Activated B cell treated with CpG ODN at 0.5 μM for 24 hours (primary cell): ENCODE results near the gene ANO9. TPM values are rescaled to one million over a fixed set of nuclear protein-coding genes. Genes with fewer than 3 reads are reported as not detected.

Source experiments
- ATAC-seq: fragments of 200-7000 bp; cut with Tn5 transposase; one replicate; pipeline ENCODE4 v1.10.0; 2021; ENCODE audit warnings: low read depth, mild to moderate bottlenecking, moderate library complexity
- CTCF ChIA-PET: fragments of 350-600 bp; sonication (Branson Sonifier 250); formaldehyde crosslinking; loops from one replicate; lab custom pipeline; 2021; ENCODE audit warnings: antibody characterized with exemption; lab: Charles Lee
- POLR2A ChIA-PET: fragments of 350-600 bp; sonication (Branson Sonifier 250); formaldehyde crosslinking; loops from one replicate; lab custom pipeline; 2021; ENCODE audit warnings: antibody characterized with exemption; lab: Charles Lee
- DNase-seq: peaks from one replicate; pipeline ENCODE4 v3.0.0; 2022
- H3K27ac Mint-ChIP-seq: one replicate; pipeline ENCODE4 v1.8.0; 2020; ENCODE audit warnings: mixed read lengths
- H3K27me3 Mint-ChIP-seq: one replicate; pipeline ENCODE4 v1.8.0; 2021; ENCODE audit warnings: mixed read lengths
- H3K36me3 Mint-ChIP-seq: one replicate; pipeline ENCODE4 v1.8.0; 2021; ENCODE audit warnings: low read depth, mixed read lengths
- H3K4me1 Mint-ChIP-seq: one replicate; pipeline ENCODE4 v1.8.0; 2021; ENCODE audit warnings: mixed read lengths
- H3K4me3 Mint-ChIP-seq: one replicate; pipeline ENCODE4 v1.8.0; 2020; ENCODE audit warnings: mild to moderate bottlenecking, mixed read lengths
- H3K9me3 Mint-ChIP-seq: one replicate; pipeline ENCODE4 v1.8.0; 2020; ENCODE audit warnings: mixed read lengths
- CTCF ChIP-seq: fragments of 200-600 bp; IDR thresholded peaks from one replicate; pipeline ENCODE4 v1.8.0; 2022; ENCODE audit warnings: antibody characterized with exemption, mild to moderate bottlenecking
- intact Hi-C: fragments of 100-400 bp; cut with micrococcal nuclease; formaldehyde crosslinking; loops from one replicate; pipeline ENCODE4 v1.15.1; 2024
- total RNA-seq: library from RNA; stranded (reverse); gene quantifications from 2 replicates; pipeline ENCODE4 v1.2.3, GENCODE V29; 2022

ANO9 gene
- total RNA-seq, 1 donor from 2014 or later, result 46.1 TPM

- Mint-ChIP-seq H3K4me3 (no peak overlapping the region), H3K27ac (no peak overlapping the region), H3K9me3 (no peaks in the 10 kb centered on the region), H3K36me3 (no peaks in the 10 kb centered on the region), H3K27me3 (no peaks in the 10 kb centered on the region), H3K4me1 (peaks cover 17% of the 10 kb centered on the region)
- CTCF ChIA-PET, result interaction anchor here (0.6 kb wide), 1 partner anchor 35 kb away, joined by 4 read pairs; no protein-coding TSS in a partner anchor
- intact Hi-C loops, result no loop called here
- POLR2A ChIA-PET, result interaction anchor here (0.6 to 1.4 kb wide), 4 partner anchors 17 to 176 kb away, joined by 3 to 5 read pairs (median 4); partner anchors contain the start of gene SIGIRR
- ATAC-seq, result no peak
- TF ChIP-seq CTCF, result no peak
- DNase-seq, result no peak
Observed at GRCh38 chr11:443542-444199, 1.9 kb upstream of the ANO9 start.

GRCh38 chr11:442611-443081, 835 bp upstream of the ANO9 start:
- ChIA-PET CTCF (no interaction called here), POLR2A (interaction anchor here (1.4 kb wide), 1 partner anchor 36 kb away, joined by 5 read pairs; no protein-coding TSS in a partner anchor)
- H3K9me3 Mint-ChIP-seq, result no peaks in the 10 kb centered on the region
- H3K27ac Mint-ChIP-seq, result no peak overlapping the region
- ATAC-seq, result no peak
- no peaks in the 10 kb centered on the region for H3K27me3 Mint-ChIP-seq
- no peak overlapping the region for H3K4me3 Mint-ChIP-seq
- no peaks in the 10 kb centered on the region for H3K36me3 Mint-ChIP-seq
- TF ChIP-seq CTCF, result no peak
- DNase-seq, result no peak
- H3K4me1 Mint-ChIP-seq, result peaks cover 13% of the 10 kb centered on the region
- intact Hi-C loops, result no loop called here

- no peak for TF ChIP-seq CTCF
- ChIA-PET CTCF (no interaction called here), POLR2A (interaction anchor here (1.9 kb wide), 1 partner anchor 34 kb away, joined by 8 read pairs; no protein-coding TSS in a partner anchor)
- Mint-ChIP-seq H3K4me3 (peak overlapping the region; percentile 44), H3K36me3 (no peaks in the 10 kb centered on the region), H3K27me3 (no peaks in the 10 kb centered on the region), H3K27ac (no peak overlapping the region), H3K4me1 (peaks cover 13% of the 10 kb centered on the region), H3K9me3 (no peaks in the 10 kb centered on the region)
- intact Hi-C loops, result no loop called here
- ATAC-seq (no peak), DNase-seq (no peak)
Observed at GRCh38 chr11:441043-441417, 781 bp downstream of the ANO9 start.

- CTCF ChIA-PET, result interaction anchor here (0.7 kb wide), 1 partner anchor 8 kb away, joined by 3 read pairs; no protein-coding TSS in a partner anchor
- H3K36me3 Mint-ChIP-seq, result no peaks in the 10 kb centered on the region
- no peak for DNase-seq
- no peak for TF ChIP-seq CTCF
- H3K9me3 Mint-ChIP-seq, result no peaks in the 10 kb centered on the region
- POLR2A ChIA-PET, result interaction anchor here (1.0 to 1.9 kb wide), 2 partner anchors 8 to 33 kb away, joined by 3 to 8 read pairs; no protein-coding TSS in a partner anchor
- intact Hi-C loops, result no loop called here
- H3K4me3 Mint-ChIP-seq, result peak overlapping the region; percentile 44
- H3K4me1 Mint-ChIP-seq, result peaks cover 13% of the 10 kb centered on the region
- ATAC-seq, result no peak
- no peak overlapping the region for H3K27ac Mint-ChIP-seq
- H3K27me3 Mint-ChIP-seq, result no peaks in the 10 kb centered on the region
Observed at GRCh38 chr11:440065-441042, 1.5 kb downstream of the ANO9 start.
